Activated CD4-positive, alpha-beta T cell treated with anti-CD3 and anti-CD28 coated beads, Interleukin-2, amount 50 U/mL, for 24 hours (primary cell): ENCODE measurements around the gene TMEM95.
"Not testable (repeated sequence)": the region's sequence is repeated elsewhere in the genome, so short reads cannot be mapped to it uniquely, and the experiment has no call there.

Source experiments
- DNase-seq, 2 donors: peaks; one replicate each; pipeline ENCODE4 v3.0.0-alpha.2; 2020; ENCODE audit warnings: low read depth in 1 of 2, low spot score in 1 of 2

Gene TMEM95

DNA sequence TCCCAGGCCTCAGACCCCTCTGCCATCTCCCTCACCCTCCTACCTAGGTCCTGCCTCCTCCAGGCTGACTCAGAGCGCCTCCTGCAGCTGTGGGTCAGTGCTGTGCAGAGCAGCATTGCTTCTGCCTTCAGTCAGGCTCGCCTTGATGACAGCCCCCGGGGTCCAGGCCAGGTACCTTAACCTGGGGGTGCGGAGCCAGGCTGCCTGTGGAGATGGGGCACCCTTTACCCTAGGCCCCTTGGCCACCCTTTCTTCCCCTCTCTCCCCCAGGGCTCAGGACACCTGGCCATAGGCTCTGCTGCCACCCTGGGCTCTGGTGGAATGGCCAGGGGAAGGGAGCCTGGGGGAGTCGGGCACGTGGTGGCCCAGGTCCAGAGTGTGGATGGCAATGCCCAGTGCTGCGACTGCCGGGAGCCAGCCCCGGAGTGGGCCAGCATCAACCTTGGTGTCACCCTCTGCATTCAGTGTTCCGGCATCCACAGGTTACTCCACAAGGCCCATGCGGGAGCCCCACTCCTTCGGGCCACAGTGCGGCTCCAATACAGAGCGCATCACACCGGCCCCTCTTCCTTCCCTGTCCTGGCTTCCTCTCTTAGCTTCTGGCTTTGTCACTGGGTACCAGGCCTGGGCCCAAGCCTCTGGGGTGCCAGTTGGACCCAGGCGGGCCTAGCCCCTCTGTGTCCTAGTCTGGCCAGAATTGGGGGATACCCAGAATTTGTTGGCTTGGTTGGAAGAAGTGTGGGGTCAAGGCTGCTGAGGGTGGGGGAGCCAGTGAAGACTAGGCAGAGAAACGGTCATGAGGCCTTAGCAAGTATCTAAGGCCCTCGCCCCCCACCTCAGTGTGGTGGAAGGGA lies 8.0 kb upstream of the TMEM95 start:
- DNase-seq = no peak

DNA sequence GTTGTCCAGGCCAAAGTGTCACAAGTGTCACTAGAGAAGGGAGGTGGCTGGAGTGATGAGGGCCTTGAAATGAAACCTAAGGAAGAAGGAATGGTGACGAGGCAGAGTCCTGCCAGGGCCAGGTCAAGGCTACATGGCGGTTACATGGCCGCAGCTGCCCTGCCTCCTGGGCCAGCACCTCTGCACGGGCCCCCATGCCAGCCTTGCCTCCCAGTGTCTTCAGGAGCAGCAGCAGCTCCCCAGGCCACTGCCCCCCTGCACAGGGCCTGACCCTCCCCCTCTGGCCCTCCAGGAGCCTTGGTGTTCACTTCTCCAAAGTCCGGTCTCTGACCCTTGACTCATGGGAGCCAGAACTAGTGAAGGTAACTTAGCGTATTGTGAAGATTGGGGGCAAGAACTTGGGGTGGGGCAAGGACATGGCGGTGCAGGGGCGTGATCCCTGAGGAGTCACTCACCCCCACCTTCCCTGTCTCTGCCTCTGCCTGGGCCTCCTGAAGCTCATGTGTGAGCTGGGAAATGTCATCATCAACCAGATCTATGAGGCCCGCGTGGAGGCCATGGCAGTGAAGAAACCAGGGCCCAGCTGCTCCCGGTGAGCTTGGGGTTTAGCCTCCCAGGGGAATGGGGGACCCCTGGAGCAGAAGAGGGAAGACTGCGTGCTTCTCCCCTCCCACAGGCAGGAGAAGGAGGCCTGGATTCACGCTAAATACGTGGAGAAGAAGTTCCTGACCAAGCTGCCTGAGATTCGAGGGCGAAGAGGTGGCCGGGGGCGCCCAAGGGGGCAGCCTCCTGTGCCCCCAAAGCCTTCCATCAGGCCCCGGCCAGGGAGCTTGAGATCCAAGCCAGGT lies 7.1 kb upstream of the TMEM95 start:
- no peak for DNase-seq

DNA sequence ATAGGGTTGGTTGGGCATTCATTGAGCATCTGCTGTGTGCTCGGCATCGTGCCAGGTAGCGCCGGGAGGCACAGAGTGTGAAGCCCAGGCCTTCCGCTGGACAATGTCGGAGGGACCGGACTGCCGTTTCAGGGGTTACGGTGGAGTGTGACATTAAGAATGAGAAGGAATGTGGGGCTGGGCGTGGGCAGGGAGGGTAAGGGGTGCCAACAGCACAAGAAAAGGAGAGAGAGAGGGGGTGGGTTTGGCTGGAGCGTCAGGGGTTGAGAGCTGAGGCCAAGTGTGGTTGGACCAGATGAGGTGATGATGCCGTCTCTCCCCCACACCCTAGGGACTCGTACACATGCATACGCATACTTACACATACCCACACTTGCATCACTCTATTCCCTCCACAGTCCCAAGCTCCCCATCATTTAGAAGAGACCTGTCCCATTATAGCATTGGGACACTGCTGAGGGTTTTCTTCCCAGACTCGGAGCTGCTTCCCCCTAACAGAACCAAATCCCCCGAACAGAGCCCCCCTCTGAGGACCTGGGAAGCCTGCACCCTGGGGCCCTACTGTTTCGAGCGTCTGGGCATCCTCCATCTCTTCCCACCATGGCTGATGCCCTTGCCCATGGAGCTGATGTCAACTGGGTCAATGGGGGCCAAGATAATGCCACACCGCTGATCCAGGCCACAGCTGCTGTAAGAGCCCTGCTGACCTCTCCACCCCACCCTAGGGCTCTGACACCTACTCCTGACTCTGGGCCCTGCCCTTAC lies 6.3 kb upstream of the TMEM95 start:
- no peak for DNase-seq

DNA sequence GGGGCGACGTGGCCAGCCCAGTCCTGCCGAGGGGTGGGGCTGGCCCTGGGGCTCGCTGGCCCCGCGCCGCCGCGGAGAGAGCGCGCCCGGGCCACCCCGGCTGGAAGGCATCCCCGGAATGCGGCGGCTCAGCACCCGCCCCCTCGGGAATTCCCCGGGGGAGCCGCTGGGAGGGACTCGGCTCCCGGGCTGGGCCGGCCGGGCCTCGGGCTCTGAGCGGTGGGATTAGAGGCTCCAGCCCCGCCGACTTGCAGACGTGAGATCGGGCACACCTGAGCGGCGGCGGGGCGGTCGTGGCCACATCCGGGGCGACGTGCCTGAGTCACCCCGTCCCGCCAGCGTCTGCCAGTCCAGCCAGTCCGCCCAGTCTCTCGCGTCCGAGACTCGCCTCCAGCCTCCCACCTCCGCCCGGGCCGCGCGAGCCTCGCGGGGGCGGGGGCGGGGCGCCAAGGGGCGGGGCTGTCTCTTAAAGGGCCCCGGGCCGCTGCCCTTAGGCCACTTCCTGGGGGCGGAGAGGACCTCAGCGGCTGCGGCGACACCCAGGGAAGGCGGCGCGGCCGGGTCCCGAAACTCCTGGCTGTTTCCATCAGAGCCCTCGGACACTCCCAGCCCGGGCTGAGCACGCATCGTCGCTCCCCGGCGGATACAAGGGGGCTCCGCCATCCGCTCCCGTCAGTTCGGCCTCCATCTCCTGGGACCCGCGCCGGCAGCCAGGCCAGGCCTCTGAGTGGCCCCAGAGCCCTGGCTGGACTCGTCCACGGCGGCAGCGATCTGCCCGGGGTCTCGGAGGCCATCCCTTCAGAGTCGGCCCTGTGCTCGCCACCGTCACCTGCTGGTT lies 3.1 kb upstream of the TMEM95 start, which contains the start of gene KCTD11:
Gene KCTD11 (plus strand): TSS at position 498 of the 838 bp plus-strand sequence.
- DNase-seq = peak in 1 of 2 donors; percentile 37

DNA sequence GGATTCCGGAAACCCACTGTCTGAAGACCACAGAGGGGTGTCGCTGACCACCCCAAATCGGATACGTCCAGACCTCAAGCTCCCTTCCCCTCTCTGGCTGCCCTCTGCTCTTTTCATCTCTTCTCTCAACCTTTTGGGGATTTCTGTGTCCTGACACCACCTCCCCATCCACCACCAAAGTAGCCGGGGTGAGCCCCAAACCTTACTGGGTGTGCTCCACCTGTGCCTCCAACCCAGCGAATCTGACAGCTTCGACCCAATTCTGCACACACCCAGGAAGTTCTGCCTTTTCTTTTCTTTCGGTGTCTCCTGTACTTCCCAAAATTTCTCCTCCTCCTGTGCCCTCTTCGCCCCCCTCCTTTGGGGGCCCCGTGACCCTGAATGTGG lies 2.5 kb upstream of the TMEM95 start:
- DNase-seq = no peak

DNA sequence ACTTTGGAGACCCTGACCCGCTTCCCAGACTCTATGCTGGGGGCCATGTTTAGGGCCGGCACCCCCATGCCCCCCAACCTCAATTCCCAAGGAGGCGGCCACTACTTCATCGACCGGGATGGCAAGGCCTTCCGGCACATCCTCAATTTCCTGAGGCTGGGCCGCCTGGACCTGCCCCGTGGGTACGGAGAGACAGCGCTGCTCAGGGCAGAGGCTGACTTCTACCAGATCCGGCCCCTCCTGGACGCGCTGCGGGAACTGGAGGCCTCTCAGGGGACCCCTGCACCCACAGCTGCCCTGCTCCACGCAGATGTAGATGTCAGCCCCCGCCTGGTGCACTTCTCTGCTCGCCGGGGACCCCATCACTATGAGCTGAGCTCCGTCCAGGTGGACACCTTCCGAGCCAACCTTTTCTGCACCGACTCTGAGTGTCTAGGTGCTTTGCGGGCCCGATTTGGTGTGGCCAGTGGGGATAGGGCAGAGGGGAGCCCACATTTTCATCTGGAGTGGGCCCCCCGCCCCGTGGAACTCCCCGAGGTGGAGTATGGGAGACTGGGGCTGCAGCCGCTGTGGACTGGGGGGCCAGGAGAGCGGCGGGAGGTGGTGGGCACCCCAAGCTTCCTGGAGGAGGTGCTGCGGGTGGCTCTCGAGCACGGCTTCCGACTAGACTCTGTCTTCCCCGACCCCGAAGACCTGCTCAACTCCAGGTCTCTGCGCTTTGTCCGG lies 1.9 kb upstream of the TMEM95 start:
- no peak for DNase-seq

DNA sequence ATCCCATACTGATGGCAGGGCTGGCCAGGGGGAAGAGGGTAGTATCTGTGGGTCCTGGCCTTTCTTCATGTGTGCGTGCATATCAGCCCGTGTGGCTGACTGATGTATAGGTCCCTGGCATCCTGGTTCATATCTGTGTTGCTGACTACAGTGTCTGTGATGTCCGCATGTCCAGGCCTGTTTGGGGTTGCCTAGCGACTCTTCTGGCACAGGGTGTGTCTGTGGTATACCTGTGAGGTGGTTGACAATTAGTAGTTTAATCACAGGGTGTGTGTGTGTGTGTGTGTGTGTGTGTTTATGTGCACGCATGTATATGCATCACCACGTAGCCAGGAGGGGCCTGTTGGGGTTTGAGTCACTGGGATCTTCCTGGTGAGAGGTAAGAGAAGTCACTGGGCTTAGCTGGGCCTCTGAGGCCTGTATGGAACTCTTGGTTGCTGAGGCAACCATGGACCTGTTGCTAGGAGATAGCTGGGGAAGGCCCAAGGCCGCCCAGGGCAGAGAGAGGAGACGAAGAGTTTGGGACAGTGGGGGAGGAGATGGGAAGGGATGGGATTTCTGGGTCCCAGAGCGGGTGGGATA lies 603 bp upstream of the TMEM95 start:
- DNase-seq = no peak

DNA sequence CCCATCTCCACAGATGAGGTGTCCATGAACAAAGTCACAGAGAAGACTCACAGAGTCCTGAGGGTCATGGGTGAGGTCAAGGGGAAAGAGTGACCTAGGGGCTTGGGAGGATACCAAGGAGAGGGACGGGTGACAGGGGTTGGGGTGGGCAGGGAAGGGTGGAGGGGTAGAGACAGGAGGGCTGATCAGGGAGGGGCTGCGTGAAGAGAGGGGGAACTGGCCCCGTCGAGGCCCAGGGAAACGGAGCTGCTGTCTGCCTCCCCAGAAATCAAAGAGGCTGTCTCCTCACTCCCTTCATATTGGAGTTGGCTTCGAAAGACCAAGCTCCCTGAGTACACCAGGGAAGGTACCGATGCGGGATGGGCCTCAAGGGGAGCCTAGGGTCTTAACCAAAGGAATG lies 617 bp downstream of the TMEM95 start:
- DNase-seq = no peak

DNA sequence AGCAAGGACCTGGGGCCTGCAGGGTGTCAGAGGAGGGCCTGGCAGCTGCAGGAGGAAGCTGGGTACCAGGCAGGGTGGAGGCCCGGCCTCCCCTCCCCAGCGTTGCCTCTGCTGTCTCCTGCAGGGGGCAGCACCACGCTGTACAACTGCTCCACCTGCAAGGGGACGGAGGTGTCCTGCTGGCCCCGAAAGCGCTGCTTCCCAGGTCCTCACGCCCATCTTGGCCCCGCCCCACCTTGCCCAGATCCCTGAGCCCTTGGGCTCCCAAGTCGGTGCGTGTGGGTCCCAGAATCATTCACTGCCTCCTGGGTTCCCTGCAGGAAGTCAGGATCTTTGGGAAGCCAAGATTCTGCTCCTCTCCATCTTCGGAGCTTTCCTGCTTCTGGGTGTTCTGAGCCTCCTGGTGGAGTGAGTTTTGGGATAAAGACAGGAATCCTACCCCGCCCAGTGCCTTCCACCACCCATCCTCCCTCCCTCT lies 1.2 kb downstream of the TMEM95 start:
- DNase-seq = peak; percentile 70 to 77

DNA sequence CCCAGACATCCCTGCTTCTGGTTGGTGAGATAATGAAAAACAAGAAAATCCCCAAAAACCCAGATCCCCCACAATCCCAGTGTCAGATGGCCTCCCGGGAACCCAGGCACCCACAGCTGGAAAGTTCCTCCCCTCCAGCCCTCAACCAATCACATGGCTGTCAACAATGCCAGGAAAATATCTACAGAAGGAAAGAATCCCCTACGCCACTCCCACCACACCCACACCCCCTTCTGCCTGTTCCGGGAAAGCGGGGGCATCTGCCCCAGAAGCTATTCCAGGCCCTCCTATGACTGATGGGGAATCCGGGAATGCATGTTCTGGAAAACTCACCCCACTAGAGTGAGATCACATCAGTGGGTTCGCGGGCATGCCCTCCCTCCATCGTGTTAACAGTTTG lies 1.8 kb downstream of the TMEM95 start:
- no peak for DNase-seq

DNA sequence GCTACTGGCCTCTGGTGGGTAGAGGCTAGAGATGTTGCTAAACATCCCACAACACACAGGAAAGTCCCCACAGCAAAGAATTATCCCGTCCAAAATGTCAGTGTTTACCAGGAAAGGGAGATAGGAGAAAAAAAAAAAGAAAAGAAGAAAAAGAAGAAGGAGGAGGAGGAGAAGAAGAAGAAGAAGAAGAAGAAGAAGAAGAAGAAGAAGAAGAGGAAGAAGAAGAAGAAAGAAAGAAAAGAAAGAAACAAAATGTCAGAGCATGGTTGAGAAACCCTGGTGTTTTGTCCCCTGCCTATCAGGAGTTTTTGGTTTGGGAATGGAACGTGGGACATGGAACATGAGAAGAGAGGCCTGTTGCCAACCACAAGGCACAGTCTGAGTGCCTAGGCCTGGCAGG lies 2.4 kb downstream of the TMEM95 start:
- DNase-seq = no peak

DNA sequence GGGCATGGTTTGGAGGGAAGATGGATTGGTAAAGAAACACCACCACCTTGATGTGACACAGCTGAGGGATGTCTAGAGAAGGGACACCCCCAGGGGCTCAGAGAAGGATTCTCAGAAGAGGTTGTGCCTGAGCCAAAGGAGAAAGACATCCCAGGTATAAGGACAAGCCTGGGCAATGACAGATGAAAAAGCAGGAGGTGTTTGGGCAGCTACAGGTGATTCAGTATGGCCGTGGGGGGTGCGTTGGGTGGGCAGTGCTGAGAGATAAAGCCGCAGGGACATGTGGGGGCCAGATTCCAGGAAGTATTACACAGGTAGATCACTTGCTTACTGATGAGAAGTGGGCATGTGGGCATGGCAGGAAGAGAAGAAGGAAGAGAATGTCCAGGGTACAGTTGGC lies 7.0 kb downstream of the TMEM95 start:
- DNase-seq = no peak

DNA sequence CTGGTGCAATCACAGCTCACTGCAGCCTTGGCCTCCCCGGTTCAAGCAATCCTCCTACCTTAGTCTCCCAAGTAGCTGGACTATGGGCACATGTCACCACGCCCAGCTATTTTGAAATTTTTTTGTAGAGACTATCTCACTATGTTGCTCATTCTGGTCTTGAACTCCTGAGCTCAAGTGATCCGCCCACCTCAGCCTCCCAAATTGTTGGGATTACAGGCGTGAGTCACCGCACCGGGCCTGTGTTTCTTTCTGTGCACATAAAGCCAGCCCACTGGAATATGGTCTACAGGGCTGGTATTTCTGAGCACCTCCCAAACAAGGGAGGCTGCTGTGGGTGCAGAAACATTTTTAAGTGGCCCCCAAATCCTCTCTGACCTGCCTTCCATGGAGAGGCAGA lies 8.4 kb downstream of the TMEM95 start:
- DNase-seq = no peak

DNA sequence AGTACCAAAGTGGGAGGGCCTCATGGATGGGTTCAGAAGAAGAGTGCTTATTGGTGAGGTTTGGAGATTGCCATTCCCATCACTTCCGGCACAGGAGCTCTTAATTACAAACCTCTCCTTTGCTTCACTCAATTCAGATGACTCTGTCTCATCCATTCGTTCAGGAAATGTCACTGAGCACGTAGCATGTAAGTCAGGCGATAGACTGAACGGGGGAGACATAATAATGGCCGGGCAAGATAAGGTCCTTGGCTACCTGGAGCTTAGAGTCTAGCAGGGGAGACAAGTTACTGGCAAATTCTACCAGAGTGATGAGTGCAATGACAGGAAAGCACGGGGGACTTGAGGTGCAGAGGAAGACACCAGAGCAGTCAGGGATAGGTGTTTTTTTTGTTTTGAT lies 11.0 kb downstream of the TMEM95 start:
- not testable (repeated sequence) for DNase-seq

DNA sequence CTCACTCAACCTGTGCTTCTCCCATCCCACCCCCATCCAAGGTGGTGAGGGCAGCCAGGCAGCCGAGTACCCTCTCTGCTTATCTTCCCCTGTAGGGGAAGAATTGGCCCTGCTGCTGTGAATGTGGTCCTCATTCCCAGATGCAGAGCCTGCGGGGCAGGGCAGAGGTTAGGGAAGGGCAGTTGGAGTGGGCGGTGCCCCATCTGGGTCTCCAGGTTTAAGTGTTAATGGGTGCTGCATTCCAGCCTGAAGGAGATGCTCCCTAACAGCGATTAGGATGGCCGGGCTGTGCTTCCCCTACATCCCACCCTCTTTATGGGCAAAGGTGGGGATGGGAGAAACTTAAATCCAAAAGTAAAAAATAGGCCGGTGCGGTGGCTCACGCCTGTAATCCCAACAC lies 12.1 kb downstream of the TMEM95 start:
- DNase-seq = no peak

DNA sequence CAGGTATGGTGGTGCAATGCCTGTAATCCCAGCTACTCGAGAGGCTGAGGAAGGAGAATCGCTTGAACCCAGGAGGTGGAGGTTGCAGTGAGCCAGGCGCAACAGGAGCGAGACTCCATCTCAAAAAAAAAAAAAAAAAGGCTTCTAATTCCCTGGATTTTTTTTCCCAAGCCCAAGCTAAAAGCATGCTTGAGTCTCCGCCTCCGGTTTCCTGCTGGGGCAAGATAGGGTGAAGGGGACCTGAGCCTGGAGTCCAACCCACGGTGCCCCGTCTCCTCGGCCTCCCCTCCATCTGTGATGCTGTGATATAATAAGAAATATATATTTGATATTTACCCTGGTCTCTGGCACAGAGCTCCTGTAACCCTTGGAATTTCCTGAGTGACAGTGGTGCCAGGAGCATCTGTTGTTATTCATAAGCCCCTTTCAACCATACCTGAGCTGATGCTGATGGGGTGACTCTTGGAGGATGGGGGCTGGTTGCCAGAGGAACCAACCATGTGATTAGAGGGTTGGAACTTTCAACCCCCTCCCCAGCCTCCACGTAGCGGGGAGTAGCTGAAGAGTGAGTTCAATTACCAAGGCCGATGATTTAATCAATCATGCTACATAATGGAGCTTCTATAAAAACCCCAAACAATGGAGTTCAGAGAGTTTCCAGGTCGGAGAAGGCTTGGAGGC lies 13.1 kb downstream of the TMEM95 start:
- DNase-seq = no peak

DNA sequence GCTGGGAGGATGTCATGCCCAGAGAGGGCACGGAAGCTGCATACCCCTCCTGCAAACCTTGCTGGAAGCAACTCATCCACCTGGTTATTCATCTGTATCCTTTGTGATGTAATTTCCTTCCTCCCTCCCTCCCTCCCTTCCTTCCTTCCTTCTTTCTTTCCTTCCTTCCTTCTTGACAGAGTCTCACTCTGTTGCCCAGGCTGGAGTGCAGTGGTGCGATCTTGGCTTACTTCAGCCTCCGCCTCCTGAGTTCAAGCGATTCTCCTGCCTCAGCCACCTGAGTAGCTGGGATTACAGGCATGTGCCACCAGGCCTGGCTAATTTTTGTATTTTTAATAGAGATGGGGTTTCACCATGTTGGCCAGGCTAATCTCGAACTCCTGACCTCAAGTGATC lies 13.6 kb downstream of the TMEM95 start:
- not testable (repeated sequence) for DNase-seq

DNA sequence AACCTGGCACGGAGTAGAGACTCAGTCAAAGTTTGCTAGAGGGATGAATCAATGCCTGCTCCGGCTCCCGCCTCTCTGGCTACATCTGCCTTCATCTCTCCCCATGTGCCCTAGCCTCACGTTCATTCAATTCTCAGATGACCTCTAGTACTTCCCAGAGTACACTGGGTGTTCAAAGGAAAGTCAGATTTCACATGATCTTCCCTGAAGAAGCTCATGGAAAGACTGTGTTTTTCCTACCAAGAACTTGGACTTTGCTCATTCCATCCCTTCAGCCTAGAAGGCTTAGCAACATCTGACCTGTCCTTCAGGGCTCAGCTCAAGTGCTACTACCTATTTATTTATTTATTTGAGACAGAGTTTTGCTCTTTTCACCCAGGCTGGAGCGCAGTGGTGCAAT lies 14.9 kb downstream of the TMEM95 start:
- DNase-seq = no peak

DNA sequence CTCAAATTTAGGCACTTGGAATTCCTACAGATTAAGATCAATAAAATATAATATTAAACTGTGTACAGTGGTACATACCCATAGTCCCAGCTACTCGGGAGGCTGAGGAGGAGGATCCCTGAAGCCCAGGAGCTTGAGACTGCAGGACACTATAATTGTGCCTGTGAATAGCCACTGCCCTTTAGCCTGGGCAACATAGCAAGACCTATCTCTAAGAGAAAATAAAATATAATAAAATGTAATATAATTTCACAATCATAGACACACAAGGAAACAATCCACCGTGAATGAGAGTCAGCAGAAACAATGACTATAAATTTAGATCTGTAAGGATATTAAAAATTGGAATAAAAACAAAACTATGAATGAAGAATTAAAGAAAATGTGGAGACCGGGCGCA lies 15.9 kb downstream of the TMEM95 start:
- DNase-seq = no peak
